Choroid plexus epithelial cell (primary cell): ENCODE results near the gene GOT1.

Experiments
- DNase-seq: peaks from one replicate; pipeline ENCODE4 v3.0.0-alpha.2; 2010; ENCODE audit warnings: low read depth
- H3K4me3 ChIP-seq: 2 replicates; pipeline ENCODE4 v1.5.1; 2011; ENCODE audit warnings: low read depth, mild to moderate bottlenecking, control low read depth, low read length, moderate library complexity
- TF ChIP-seq, protein P1 (sequence below): conservative IDR thresholded peaks from 2 replicates; pipeline ENCODE4 v1.5.1; 2011; ENCODE audit warnings: low read depth, mild to moderate bottlenecking, control low read depth, inconsistent platforms, low read length, moderate library complexity

GOT1 gene

DNA sequence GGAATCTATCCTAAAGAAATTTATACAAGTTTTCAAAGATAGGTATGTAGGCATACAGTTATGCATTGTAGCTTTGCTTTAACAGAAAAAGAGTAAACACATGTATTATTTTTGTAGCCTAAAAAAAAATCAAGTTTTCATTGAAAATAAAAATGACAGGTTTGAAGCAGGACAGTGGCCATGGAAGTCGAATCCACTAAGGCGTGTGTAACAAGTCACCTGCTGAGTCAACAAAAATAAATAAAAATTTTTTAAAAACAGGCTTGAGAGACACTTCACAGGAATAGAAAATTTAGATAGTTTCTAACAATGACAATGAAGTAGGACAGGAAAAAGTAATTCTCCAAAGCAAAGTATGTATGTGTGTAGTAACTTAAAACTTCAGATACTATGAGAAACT is 8.5 kb upstream of the GOT1 start:
- TF ChIP-seq, protein P1, sequence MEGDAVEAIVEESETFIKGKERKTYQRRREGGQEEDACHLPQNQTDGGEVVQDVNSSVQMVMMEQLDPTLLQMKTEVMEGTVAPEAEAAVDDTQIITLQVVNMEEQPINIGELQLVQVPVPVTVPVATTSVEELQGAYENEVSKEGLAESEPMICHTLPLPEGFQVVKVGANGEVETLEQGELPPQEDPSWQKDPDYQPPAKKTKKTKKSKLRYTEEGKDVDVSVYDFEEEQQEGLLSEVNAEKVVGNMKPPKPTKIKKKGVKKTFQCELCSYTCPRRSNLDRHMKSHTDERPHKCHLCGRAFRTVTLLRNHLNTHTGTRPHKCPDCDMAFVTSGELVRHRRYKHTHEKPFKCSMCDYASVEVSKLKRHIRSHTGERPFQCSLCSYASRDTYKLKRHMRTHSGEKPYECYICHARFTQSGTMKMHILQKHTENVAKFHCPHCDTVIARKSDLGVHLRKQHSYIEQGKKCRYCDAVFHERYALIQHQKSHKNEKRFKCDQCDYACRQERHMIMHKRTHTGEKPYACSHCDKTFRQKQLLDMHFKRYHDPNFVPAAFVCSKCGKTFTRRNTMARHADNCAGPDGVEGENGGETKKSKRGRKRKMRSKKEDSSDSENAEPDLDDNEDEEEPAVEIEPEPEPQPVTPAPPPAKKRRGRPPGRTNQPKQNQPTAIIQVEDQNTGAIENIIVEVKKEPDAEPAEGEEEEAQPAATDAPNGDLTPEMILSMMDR, result no peak
- DNase-seq, result no peak
- no peak overlapping the region for H3K4me3 ChIP-seq

DNA sequence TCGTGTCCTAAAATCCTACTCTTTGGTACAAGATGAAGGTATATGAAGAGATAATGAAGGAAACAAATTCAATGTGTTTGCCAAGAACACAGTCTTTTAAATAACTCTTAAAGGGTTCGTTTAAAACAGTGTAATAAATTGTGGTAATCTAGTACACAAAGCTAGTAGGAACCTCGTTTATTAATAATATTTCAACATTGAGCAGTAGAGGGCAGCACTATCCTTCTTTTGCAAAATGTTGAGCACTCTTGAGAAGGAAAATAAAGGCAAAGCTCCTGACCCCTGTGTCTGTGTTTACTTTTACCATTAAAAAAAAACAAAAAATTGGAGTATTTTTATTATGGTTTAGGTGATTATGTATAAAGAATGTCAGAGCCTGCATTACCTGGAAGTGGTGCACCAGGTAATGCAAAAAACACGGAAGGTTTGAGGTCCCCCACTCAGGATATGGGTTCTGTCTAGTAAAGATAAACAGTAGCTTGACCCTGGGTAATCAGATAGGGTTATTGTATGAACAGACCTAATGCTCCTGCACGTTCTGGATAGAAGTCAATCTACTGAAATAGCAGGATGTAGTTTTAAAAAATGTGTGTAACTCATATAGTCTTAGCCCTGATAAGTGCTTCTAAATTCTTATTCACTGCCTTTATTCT is 5.7 kb upstream of the GOT1 start:
- TF ChIP-seq, protein P1, result peak; percentile 56
- DNase-seq, result peak; percentile 73
- no peak overlapping the region for H3K4me3 ChIP-seq

DNA sequence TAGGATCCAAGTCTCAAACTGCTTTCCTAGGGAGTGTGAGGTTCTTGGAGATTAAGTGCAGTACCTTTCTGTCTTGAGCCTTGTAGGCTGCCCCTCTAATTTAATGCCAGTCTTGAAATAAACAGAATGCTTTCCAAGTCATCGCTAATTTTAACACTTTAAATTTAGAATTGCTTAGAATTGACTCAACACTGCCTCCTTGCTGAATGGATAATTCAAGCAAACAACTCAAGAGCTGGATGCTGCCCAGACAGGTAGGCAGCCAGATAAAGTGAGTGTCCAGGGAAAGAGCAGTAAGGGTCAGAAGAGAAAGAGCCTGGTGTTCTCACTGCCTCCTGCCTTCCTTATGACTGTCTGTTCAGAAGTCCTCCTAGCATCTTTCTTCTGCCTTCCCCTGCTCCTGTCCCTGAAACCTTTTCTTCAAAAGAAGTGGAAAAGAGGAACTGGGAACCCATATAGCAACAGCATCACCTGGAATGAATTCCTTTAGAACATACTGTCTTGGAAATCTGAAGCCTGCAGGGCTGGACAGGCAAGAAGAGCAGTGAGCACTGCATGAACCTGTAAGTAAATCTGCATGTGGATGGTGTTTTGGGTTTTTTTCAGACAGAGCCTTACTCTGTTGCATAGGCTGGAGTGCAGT is 3.1 kb upstream of the GOT1 start:
- peak; percentile 32 for DNase-seq
- no peak overlapping the region for H3K4me3 ChIP-seq
- TF ChIP-seq, protein P1, result peak; percentile 51

DNA sequence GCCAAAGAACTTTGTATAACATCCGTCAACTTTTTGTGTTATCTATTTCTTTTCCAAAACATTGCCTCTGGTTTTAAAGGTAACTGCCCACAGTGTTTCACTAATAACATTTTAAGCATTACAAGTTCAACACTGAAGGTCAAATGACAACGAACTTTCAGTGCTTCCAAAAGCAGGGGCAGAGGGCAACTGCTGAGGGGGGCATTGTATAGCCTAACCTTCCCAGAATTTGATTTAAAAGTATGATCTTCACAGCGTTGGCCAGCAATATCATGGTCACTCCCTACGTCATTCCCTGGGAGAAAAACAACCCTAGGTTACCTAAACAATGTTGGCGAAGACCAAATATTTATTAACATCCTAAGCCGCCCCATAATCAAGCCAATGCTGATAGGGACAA is 2.5 kb upstream of the GOT1 start:
- TF ChIP-seq, protein P1, result no peak
- DNase-seq, result no peak

DNA sequence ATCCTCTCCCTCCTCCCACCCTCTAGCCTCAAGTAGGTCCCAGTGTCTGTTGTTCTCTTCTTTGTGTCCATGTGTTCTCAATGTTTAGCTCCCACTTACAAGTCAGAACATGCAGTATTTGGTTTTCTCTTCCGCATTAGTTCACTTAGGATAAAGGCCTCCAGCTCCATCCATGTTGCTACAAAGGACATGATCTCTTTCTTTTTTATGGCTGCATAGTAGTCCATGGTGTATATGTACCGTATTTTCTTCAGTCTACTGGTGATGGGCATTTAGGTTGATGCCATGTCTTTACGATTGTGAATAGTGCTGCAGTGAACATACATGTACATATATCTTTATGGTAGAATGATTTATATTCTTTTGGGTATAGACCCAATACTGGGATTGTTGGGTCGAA is 1.6 kb upstream of the GOT1 start:
- TF ChIP-seq, protein P1, result no peak
- H3K4me3 ChIP-seq, result no peak overlapping the region

More for the DNA sequence above, 2.5 kb upstream of the GOT1 start:
- no peak overlapping the region for H3K4me3 ChIP-seq

DNA sequence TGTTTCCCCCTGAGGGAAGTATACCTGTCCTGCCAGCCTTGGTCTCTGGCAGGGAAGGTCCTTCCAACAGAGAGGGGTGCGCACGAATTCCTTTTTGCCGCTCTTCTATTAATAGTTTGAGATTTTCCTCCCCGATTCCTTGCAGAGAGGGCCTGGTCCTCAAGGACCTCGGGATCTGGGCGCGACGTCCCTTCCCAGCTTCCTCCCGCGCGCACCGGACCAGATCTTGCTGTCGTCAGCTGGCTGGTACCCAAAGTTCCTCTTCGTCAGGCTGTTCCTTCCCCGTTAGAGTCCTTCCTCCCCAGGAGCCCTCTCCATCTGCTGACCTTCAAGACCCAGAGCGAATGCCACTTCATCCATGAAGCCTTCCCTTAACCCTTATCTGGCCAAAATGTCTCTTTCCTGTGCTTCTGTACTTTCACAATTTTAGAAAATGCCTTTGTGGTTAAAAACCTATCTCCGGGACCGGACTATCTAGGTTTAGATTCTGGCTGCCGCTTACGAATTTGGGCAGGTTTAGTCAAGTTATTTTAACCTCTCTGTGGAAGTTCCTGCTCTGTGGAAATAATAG is 851 bp upstream of the GOT1 start:
- H3K4me3 ChIP-seq, result peak overlapping the region; percentile 90
- TF ChIP-seq, protein P1, result no peak
- DNase-seq, result peak; percentile 40

More for the DNA sequence above, 1.6 kb upstream of the GOT1 start:
- no peak for DNase-seq

DNA sequence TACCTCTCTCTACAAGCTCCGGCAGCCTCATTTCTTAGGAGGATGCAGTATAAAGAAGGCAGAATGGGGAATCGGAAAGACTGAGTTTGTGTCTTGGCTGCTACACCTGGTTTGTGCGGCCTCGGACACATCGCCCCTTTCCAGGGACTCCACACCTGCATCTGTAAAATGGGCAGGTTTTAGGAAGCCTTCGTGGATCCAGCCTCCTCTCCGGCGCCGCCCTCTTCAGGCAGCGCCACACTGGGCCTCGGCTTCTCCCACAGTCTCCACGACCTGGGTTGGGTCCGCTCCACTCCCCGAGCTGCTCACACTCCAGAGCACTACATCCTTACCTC is 341 bp downstream of the GOT1 start:
- DNase-seq, result no peak
- TF ChIP-seq, protein P1, result peak; percentile 4
- H3K4me3 ChIP-seq, result peak overlapping the region; percentile 81
